HL-60 (cell line): ENCODE measurements around the gene OSBPL2.

Source experiments
- DNase-seq, 2 experiments: peaks; one replicate each; pipeline ENCODE4 v3.0.0-alpha.2; 2010 to 2020; ENCODE audit warnings: low read depth in 1 of 2, low spot score in 1 of 2
- H3K27ac ChIP-seq: fragments of 250-450 bp; sonication (Bioruptor Pico); replicated peaks from 2 replicates; pipeline ENCODE4 v1.5.1; 2020; ENCODE audit warnings: mild to moderate bottlenecking, moderate library complexity
- H3K27me3 ChIP-seq: fragments of 250-450 bp; sonication (Bioruptor Pico); 2 replicates; pipeline ENCODE4 v1.5.1; 2021; ENCODE audit warnings: mild to moderate bottlenecking, moderate library complexity; ENCODE audit not compliant: insufficient read depth, poor library complexity, severe bottlenecking
- H3K4me3 ChIP-seq: replicated peaks from 2 replicates; pipeline ENCODE4 v1.5.1; 2011; ENCODE audit warnings: mild to moderate bottlenecking, control low read depth, low read length; ENCODE audit not compliant: insufficient read depth
- GABPA ChIP-seq: IDR thresholded peaks from 2 replicates; pipeline ENCODE4 v1.6.1; 2012; ENCODE audit warnings: low read depth
- POLR2AphosphoS5 ChIP-seq: IDR thresholded peaks from 2 replicates; pipeline ENCODE4 v1.6.1; 2012; ENCODE audit warnings: low read depth
- SPI1 ChIP-seq: IDR thresholded peaks from 2 replicates; pipeline ENCODE4 v1.6.1; 2012; ENCODE audit warnings: low read depth, mild to moderate bottlenecking, borderline replicate concordance
- TF ChIP-seq, protein P1 (sequence below): IDR thresholded peaks from 2 replicates; pipeline ENCODE4 v1.6.1; 2012; ENCODE audit warnings: low read depth; ENCODE audit not compliant: insufficient replicate concordance
- TF ChIP-seq, protein P2 (sequence below): IDR thresholded peaks from one replicate; pipeline ENCODE4 v1.5.1; 2011; ENCODE audit warnings: low read length, control low read depth, inconsistent platforms; ENCODE audit not compliant: insufficient read depth

OSBPL2 gene

GRCh38 chr20:62287759-62288534, 49.6 kb downstream of the OSBPL2 start:
- no peak for TF ChIP-seq SPI1
- TF ChIP-seq POLR2AphosphoS5, result no peak
- no peak for TF ChIP-seq GABPA
- TF ChIP-seq, protein P1, sequence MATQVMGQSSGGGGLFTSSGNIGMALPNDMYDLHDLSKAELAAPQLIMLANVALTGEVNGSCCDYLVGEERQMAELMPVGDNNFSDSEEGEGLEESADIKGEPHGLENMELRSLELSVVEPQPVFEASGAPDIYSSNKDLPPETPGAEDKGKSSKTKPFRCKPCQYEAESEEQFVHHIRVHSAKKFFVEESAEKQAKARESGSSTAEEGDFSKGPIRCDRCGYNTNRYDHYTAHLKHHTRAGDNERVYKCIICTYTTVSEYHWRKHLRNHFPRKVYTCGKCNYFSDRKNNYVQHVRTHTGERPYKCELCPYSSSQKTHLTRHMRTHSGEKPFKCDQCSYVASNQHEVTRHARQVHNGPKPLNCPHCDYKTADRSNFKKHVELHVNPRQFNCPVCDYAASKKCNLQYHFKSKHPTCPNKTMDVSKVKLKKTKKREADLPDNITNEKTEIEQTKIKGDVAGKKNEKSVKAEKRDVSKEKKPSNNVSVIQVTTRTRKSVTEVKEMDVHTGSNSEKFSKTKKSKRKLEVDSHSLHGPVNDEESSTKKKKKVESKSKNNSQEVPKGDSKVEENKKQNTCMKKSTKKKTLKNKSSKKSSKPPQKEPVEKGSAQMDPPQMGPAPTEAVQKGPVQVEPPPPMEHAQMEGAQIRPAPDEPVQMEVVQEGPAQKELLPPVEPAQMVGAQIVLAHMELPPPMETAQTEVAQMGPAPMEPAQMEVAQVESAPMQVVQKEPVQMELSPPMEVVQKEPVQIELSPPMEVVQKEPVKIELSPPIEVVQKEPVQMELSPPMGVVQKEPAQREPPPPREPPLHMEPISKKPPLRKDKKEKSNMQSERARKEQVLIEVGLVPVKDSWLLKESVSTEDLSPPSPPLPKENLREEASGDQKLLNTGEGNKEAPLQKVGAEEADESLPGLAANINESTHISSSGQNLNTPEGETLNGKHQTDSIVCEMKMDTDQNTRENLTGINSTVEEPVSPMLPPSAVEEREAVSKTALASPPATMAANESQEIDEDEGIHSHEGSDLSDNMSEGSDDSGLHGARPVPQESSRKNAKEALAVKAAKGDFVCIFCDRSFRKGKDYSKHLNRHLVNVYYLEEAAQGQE, result no peak
- TF ChIP-seq, protein P2, sequence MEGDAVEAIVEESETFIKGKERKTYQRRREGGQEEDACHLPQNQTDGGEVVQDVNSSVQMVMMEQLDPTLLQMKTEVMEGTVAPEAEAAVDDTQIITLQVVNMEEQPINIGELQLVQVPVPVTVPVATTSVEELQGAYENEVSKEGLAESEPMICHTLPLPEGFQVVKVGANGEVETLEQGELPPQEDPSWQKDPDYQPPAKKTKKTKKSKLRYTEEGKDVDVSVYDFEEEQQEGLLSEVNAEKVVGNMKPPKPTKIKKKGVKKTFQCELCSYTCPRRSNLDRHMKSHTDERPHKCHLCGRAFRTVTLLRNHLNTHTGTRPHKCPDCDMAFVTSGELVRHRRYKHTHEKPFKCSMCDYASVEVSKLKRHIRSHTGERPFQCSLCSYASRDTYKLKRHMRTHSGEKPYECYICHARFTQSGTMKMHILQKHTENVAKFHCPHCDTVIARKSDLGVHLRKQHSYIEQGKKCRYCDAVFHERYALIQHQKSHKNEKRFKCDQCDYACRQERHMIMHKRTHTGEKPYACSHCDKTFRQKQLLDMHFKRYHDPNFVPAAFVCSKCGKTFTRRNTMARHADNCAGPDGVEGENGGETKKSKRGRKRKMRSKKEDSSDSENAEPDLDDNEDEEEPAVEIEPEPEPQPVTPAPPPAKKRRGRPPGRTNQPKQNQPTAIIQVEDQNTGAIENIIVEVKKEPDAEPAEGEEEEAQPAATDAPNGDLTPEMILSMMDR, result no peak
- no peaks in the 10 kb centered on the region for H3K27me3 ChIP-seq
- no peak overlapping the region for H3K4me3 ChIP-seq
- DNase-seq, result no peak
- H3K27ac ChIP-seq, result no peak overlapping the region

DNA sequence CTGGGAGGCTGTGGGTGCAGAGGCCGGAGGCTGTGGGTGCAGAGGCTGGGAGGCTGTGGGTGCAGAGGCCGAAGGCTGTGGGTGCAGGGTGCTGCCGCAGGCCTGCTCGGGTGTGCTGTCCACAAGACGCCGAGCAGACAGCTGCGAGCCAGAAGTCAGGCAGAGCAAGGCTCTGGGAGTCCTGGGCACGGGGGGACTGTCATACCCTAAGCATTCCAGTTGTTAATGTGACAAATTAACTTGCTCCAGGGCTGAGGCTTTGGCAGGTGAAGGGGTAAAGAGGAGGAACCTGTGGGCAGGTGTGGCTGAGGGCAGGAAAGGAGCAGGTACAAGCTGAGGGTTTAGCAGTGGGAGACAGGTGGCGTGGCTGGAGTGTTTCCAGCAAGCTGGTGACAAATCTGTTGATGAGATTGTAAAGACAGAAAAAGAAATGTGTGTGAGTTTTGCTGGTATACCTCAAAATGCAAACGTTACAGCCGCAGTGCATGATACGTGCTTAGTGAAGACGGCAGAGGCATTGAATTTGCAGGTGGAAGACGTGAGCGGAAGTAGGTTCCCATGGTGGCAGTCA, 50.3 kb downstream of the OSBPL2 start:
- H3K27me3 ChIP-seq, result no peaks in the 10 kb centered on the region
- H3K27ac ChIP-seq, result no peak overlapping the region
- TF ChIP-seq, protein P2, result no peak
- TF ChIP-seq SPI1, result no peak
- no peak for TF ChIP-seq POLR2AphosphoS5
- no peak for TF ChIP-seq GABPA
- TF ChIP-seq, protein P1, result no peak
- DNase-seq, result no peak
- H3K4me3 ChIP-seq, result no peak overlapping the region

GRCh38 chr20:62289131-62289530, 50.8 kb downstream of the OSBPL2 start:
- no peak for DNase-seq
- H3K27me3 ChIP-seq, result no peaks in the 10 kb centered on the region
- no peak overlapping the region for H3K27ac ChIP-seq
- H3K4me3 ChIP-seq, result no peak overlapping the region
- TF ChIP-seq, protein P1, result no peak
- TF ChIP-seq, protein P2, result no peak
- TF ChIP-seq GABPA, result no peak
- no peak for TF ChIP-seq SPI1
- TF ChIP-seq POLR2AphosphoS5, result no peak
